SIG-M5 (cell line): ENCODE measurements around the gene APLNR.

Experiments used
- DNase-seq: peaks from one replicate; lab custom pipeline; 2025; lab: John Stamatoyannopoulos, UW

APLNR gene

GRCh38 chr11:57251491-57252104 is 14.5 kb upstream of the APLNR start:
- DNase-seq = no peak

GRCh38 chr11:57251037-57251436 is 14.0 kb upstream of the APLNR start:
- DNase-seq = no peak

- DNase-seq = no peak
Observed at GRCh38 chr11:57249384-57250319, 12.6 kb upstream of the APLNR start.

GRCh38 chr11:57248780-57249383 is 11.8 kb upstream of the APLNR start:
- DNase-seq = no peak

GRCh38 chr11:57244911-57245310 is 7.9 kb upstream of the APLNR start:
- no peak for DNase-seq

GRCh38 chr11:57241353-57241972 is 4.4 kb upstream of the APLNR start:
- no peak for DNase-seq

GRCh38 chr11:57240757-57241156 is 3.7 kb upstream of the APLNR start:
- DNase-seq = no peak

- DNase-seq = no peak
Observed at GRCh38 chr11:57240007-57240406, 3.0 kb upstream of the APLNR start.

- no peak for DNase-seq
Observed at GRCh38 chr11:57239348-57239747, 2.3 kb upstream of the APLNR start.

- DNase-seq = no peak
Observed at GRCh38 chr11:57235761-57236703, 1.0 kb downstream of the APLNR start.

- no peak for DNase-seq
Observed at GRCh38 chr11:57233702-57234101, 3.3 kb downstream of the APLNR start.

GRCh38 chr11:57231539-57232253 is 5.4 kb downstream of the APLNR start:
- no peak for DNase-seq

- DNase-seq = no peak
Observed at GRCh38 chr11:57230791-57231538, 6.1 kb downstream of the APLNR start.

GRCh38 chr11:57230316-57230715 is 6.7 kb downstream of the APLNR start:
- DNase-seq = no peak

GRCh38 chr11:57228600-57228999 is 8.4 kb downstream of the APLNR start:
- DNase-seq = no peak

GRCh38 chr11:57224537-57224936 is 12.5 kb downstream of the APLNR start:
- no peak for DNase-seq

GRCh38 chr11:57224128-57224527 is 12.9 kb downstream of the APLNR start:
- DNase-seq = no peak

- DNase-seq = no peak
Observed at GRCh38 chr11:57223601-57224000, 13.4 kb downstream of the APLNR start.

GRCh38 chr11:57222239-57222638 is 14.8 kb downstream of the APLNR start:
- no peak for DNase-seq

GRCh38 chr11:57219021-57219627 is 17.9 kb downstream of the APLNR start:
- no peak for DNase-seq
